HG03025 (cell line): ENCODE results near the gene GJC3.

Experiments used
- ATAC-seq: cut with Tn5 transposase; IDR thresholded peaks from one replicate; pipeline ENCODE4 v1.9.1; 2021; ENCODE audit warnings: mild to moderate bottlenecking, moderate library complexity; ENCODE audit not compliant: unreplicated experiment, low FRiP score

Gene GJC3

DNA sequence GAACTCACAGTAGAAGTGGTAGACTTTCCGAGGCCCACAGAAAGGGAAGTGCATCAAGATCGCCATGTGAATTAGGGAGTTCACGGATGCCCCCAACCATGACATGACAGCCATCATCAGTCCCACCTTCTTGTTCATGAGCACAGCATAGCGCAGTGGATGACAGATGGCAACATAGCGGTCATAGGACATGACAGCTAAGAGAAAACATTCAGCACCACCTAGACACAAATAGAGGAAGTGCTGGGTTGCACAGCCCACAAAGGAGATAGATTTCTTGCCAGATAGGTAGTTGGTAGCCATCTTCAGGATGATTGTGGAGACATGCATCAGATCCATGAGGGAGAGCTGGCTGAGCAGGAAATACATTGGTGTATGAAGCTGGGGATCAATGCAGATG is 52.9 kb downstream of the GJC3 start:
- no peak for ATAC-seq
